ENCODE measurements around the gene ACMSD. TPM values are rescaled to one million over a fixed set of nuclear protein-coding genes. Genes with fewer than 3 reads are reported as not detected.

Gene ACMSD
- polyA plus RNA-seq, 1 of the 3 experiments (the other 2 are of a cell fraction) = not detected

DNA sequence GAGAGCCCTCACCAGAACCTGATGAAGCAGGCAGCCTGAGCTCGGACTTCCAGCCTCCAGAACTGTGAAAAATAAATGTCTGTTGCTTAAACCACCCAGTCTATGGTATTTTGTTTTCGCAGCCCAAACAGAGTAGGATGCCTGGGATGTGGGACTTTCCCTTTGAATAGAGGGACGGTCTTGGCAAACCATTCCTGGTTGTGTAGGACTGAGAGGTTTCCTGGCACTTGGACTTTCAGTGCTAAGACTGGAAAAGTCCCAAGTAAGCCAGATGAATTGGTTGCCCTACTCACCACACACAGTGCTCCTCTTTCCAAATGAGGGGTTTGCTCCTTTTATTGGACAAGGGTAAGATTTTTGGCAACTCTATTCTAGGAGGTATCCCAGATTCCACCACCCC lies 46.8 kb upstream of the ACMSD start (continued):
- TF ChIP-seq CTCF (IDR thresholded peaks at IDR 0.05) (no peak), TAF1 (IDR thresholded peaks at IDR 0.05; ENCODE audit: borderline replicate concordance, low read depth, low read length) (no peak)

DNA sequence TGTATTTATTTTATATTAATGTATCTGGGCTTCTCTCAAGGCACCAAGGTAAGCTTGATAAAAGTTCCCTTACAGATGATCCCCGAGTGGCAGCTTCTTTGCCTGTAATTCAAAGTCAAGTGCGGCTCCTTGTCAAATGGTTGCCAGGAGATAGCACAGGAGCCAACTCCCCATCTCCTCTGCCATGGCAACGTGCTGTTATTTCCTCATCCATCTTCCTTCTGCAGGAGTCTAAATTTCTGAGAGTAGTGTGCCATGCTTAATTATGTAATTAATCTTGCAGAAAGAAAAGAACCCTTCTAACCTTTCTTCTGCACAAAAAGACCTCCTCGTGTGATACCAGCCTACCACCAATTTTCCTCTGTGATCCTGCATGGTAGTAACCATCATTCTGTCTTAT lies 46.2 kb upstream of the ACMSD start:
- Histone ChIP-seq H3K4me3 (ENCODE audit: low read depth in 2 of 2, low read length in 1 of 2) (no peak overlapping the region), H3K36me3 (replicated peaks in 1 of 2; ENCODE audit: control insufficient read depth in 1 of 2, insufficient read depth in 2 of 2, low read length in 1 of 2) (no peaks in the 10 kb centered on the region), H2AFZ (ENCODE audit: low read depth) (no peak overlapping the region), H3K27me3 (ENCODE audit: insufficient read depth) (no peaks in the 10 kb centered on the region), H3F3A (replicated peaks; ENCODE audit: insufficient read depth) (no peaks in the 10 kb centered on the region), H3K9me2 (no peaks in the 10 kb centered on the region), H3K79me2 (ENCODE audit: insufficient read depth) (no peaks in the 10 kb centered on the region), H3K9me3 (no peaks in the 10 kb centered on the region), H4K20me1 (ENCODE audit: insufficient read depth) (no peaks in the 10 kb centered on the region), H3K27ac (ENCODE audit: low read depth in 2 of 2, low read length in 1 of 2) (no peak overlapping the region), H3K9ac (no peak overlapping the region), H3K4me2 (no peak overlapping the region), H3K4me1 (ENCODE audit: control insufficient read depth in 1 of 2, insufficient read depth in 2 of 2, low read depth in 1 of 2, low read length in 1 of 2) (no peaks in the 10 kb centered on the region)
- CTCF ChIA-PET = interaction anchor here (0.8 kb wide), 1 partner anchor 341 kb away, joined by 3 read pairs; no protein-coding TSS in a partner anchor
- 8% methylated on average over 4 of the region's 4 CpGs for WGBS (ENCODE audit: low lambda C conversion rate)
- no peak for DNase-seq
- TF ChIP-seq MEF2A (IDR thresholded peaks at IDR 0.05; ENCODE audit: borderline replicate concordance, low read depth) (no peak), TAF1 (IDR thresholded peaks at IDR 0.05; ENCODE audit: borderline replicate concordance, low read depth, low read length) (no peak)
- POLR2A ChIA-PET = no interaction called here

DNA sequence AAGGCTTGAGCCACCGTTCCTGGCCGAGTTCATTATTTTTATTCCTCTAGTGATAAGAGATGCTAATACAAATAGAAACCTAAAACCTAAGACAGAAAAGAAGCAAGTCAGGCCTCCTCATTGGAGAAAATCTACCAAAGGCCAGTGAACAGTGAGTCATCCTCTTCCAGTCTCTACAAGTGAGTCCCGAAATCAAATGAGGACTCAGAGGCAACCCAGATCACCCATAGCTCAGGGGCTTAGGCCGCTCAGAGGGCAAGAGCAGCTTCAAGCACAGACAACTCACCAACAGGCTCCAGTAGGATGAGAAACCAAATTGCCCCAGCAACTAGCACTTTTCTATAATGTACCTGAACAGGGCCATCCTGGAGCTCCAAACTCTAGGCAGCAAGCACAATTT lies 42.7 kb upstream of the ACMSD start:
- no peaks in the 10 kb centered on the region for H3K27me3 ChIP-seq (ENCODE audit: insufficient read depth)
- no peaks in the 10 kb centered on the region for H4K20me1 ChIP-seq (ENCODE audit: insufficient read depth)
- no peak overlapping the region for H3K4me2 ChIP-seq
- ChIA-PET CTCF (interaction anchor here (0.9 kb wide), 1 partner anchor 9 kb away, joined by 5 read pairs; no protein-coding TSS in a partner anchor), POLR2A (no interaction called here)
- 40% methylated on average over 4 of the region's 4 CpGs for WGBS (ENCODE audit: low lambda C conversion rate)
- no peaks in the 10 kb centered on the region for H3K9me2 ChIP-seq
- no peak overlapping the region for H3K27ac ChIP-seq (ENCODE audit: low read depth in 2 of 2, low read length in 1 of 2)
- H3K4me3 ChIP-seq (ENCODE audit: low read depth in 2 of 2, low read length in 1 of 2) = no peak overlapping the region
- no peak overlapping the region for H3K9ac ChIP-seq
- no peaks in the 10 kb centered on the region for H3K9me3 ChIP-seq
- H3K79me2 ChIP-seq (ENCODE audit: insufficient read depth) = no peaks in the 10 kb centered on the region
- H3F3A ChIP-seq (replicated peaks; ENCODE audit: insufficient read depth) = no peaks in the 10 kb centered on the region
- DNase-seq = no peak
- H3K36me3 ChIP-seq (replicated peaks in 1 of 2; ENCODE audit: control insufficient read depth in 1 of 2, insufficient read depth in 2 of 2, low read length in 1 of 2) = no peaks in the 10 kb centered on the region
- H2AFZ ChIP-seq (ENCODE audit: low read depth) = no peak overlapping the region
- no peaks in the 10 kb centered on the region for H3K4me1 ChIP-seq (ENCODE audit: control insufficient read depth in 1 of 2, insufficient read depth in 2 of 2, low read depth in 1 of 2, low read length in 1 of 2)
- TF ChIP-seq CTCF (IDR thresholded peaks at IDR 0.05) (no peak), NFIC (IDR thresholded peaks at IDR 0.05; ENCODE audit: borderline replicate concordance) (no peak), RXRA (IDR thresholded peaks at IDR 0.05; ENCODE audit: borderline replicate concordance, low read depth) (no peak), SIN3A (IDR thresholded peaks at IDR 0.05; ENCODE audit: borderline replicate concordance, low read depth, low read length) (no peak), NRF1 (IDR thresholded peaks at IDR 0.05; ENCODE audit: low read depth, low read length) (no peak), FOSL2 (IDR thresholded peaks at IDR 0.05; ENCODE audit: borderline replicate concordance, low read depth) (no peak), RCOR1 (IDR thresholded peaks at IDR 0.05; ENCODE audit: low read length) (no peak), POLR2AphosphoS5 (IDR thresholded peaks at IDR 0.05; ENCODE audit: low read depth, low read length) (no peak), PBX3 (IDR thresholded peaks at IDR 0.05) (no peak), RAD21 (IDR thresholded peaks at IDR 0.05; ENCODE audit: low read length) (no peak), REST (IDR thresholded peaks at IDR 0.05; ENCODE audit: low read depth, low read length) (no peak), FOXM1 (IDR thresholded peaks at IDR 0.05; ENCODE audit: low read depth) (no peak)
- TF ChIP-seq, protein P1, sequence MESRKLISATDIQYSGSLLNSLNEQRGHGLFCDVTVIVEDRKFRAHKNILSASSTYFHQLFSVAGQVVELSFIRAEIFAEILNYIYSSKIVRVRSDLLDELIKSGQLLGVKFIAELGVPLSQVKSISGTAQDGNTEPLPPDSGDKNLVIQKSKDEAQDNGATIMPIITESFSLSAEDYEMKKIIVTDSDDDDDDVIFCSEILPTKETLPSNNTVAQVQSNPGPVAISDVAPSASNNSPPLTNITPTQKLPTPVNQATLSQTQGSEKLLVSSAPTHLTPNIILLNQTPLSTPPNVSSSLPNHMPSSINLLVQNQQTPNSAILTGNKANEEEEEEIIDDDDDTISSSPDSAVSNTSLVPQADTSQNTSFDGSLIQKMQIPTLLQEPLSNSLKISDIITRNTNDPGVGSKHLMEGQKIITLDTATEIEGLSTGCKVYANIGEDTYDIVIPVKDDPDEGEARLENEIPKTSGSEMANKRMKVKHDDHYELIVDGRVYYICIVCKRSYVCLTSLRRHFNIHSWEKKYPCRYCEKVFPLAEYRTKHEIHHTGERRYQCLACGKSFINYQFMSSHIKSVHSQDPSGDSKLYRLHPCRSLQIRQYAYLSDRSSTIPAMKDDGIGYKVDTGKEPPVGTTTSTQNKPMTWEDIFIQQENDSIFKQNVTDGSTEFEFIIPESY (IDR thresholded peaks at IDR 0.05; ENCODE audit: borderline replicate concordance, low read depth) = no peak
